Hematopoietic multipotent progenitor cell (in vitro differentiated cells): Measurements from ENCODE around the gene CACNA1B. TPM values are rescaled to one million over a fixed set of nuclear protein-coding genes. Genes with fewer than 3 reads are reported as not detected.

Experiments used
- DNase-seq, 3 donors: peaks; one replicate each; pipeline ENCODE4 v3.0.0-alpha.2; 2011 to 2015; ENCODE audit warnings: low read depth in 2 of 3, low spot score in 2 of 3
- total RNA-seq: library from RNA; depleted of rRNA; stranded (reverse); fragments of >200 nt; gene quantifications from one replicate; pipeline ENCODE4 v1.2.3, GENCODE V29; 2012

CACNA1B gene
- total RNA-seq, 1 donor, result under 0.01 TPM

DNA sequence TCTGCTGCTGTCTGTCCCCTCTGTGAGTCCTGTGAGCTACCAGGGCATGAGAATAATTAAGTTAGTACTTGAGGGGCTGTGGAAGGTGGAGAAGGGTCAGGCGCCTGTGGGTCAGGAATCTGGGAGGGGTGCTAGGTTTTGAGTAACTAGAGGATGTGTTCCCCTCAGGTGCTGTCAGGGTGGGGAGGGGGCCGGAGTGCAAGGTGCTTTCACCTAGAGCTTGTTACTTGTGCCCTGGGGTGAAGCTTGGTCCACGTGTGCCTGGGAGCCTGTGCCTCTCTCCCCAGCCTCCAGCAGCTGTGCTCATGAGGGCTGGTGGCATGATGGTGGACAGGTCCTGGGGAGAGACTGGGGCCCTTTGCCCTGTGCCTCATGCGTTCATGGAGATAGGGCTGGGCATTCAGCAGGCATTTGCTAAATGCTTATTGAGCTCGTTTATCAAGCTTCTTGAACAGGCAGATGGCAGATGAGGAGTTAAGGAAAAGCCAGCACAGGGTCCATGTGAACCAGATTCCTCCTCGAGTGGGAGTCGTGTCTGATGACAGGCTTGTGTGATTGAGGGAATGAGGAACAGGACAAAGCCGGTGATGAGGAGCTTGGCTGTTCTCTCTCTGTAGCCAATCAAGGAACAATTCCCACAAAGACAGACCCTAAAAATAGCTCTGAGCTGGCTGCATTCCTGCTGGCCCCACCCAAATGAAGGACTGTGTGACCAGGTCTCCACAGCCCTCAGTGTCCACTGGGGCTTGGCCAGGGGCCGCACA lies 40.9 kb downstream of the CACNA1B start:
- DNase-seq, result no peak

DNA sequence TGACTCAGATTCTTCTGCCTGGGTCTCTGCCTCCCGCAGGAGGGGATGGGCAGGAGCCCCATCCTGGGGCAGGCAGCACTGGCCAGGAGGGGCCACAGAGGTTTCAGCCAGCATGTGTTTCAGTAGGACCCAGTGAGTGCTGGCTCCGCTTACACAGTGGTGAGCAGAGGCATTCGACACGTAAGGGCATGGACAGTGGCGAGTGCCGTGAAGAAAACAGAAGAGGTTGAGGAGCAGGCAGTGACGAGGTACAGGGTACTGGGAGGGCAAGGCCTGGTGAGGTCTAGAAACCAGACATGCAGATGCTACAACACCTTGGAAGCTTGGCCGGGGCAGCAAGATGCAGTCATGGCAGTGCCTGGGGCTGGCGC lies 41.5 kb downstream of the CACNA1B start:
- DNase-seq, result no peak

DNA sequence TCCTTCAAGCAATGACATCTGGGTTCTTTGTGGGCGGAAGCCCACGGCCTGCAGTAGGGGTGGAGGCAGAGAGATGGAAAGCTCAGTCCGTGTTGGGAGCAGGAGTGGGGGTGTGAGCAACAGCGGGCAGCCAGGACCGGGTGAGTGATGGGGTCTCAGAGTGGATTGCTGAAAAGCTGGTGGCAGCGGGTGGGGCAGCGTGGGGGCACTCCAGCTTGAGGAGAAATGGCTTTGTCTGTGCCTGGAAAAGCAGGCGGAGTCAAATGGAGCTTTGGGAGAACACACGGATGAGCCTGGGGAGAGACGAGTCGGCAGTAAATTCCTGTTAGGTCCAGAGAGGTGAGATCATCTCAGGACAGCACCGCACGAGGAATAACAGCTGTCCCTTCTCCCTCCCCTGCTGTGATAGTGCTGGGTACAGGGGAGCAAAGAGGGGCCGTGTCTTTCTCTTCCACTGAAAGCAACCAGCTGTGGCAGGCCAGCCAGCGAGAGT lies 42.1 kb downstream of the CACNA1B start:
- no peak for DNase-seq

DNA sequence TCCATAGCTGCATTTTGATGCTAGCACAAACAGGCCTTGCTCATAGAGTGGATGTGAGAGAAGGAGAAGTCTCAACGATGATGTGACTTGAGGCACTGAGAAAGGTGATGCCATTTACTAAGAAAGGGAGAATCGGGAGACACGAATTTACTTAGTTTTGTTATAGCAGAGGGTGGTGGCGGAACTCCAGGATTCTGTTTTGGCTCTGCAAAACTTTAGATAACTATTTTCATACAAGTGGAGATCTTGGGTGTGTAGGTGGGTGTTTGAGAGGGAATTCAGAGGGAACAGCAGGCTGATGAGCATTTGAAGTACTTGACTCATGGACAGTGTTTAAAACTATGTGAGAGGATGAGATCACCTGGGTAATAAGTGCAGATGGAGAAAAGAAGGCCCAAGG lies 43.2 kb downstream of the CACNA1B start:
- no peak for DNase-seq

DNA sequence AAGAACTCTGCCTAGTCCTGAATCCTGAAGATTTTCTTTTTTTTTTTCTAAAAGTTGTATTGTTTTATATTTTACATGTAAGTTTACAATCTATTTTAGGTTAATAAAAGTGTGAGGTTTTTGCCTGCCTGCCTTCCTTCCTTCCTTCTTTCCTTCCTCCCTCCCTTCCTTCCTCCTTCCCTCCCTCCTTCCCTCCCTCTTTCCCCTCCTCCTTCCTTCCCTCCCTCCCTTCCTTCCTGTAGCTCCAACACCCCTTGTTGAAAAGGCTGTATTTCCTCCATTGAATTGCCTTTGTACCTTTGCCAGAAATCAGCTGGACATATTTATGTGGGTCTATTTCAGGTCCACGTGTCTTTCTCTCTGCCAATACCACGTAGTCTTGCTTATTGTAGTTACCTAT lies 46.6 kb downstream of the CACNA1B start:
- no peak for DNase-seq

DNA sequence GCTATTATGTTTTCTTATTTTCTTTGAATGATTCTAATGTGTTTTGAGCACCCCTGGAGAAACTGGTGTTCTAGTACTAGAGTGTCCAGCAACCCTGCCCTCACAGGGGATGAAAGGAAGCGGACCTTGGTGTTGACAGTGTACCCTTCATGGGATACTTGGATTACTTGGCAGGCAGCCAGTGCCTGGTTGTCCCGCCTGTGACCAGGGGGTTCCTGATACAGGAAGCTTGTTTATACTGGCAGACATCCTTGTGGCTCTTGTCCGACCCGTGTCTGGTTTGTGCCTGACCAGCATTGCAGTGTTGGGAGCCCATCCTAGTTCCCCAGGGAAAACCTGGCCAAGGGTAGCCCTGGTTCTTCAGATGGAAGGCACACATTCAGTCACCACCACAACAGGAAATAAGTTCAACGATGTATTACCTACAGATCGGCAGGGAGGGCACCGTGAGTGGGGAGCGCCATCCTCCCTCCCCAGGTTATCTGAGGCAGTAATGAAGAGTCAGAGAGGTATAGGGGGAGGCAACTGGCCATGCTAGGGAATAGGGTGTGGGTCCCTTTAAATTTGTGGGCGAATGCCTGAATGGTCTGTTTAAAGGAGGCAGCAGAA lies 47.3 kb downstream of the CACNA1B start:
- no peak for DNase-seq

DNA sequence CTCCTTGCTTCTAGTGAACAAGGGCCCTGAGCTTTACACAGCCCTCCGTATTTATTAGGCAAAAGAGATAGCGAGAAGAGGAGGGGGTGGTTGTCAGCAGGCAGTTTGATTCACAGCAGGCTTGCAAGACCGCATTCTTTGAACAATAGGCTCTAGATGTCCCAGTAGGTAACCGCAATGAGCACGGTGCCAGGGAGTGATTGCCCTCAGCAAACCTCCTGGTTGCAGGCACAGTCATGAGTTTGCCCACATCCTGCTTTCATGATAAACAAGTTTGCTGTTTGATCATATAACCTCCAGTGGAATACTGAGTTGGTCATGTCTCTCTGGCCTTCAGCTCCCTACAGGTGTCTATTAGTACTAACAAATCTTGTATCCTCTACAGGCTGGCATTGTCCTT lies 66.1 kb downstream of the CACNA1B start:
- DNase-seq, result no peak

DNA sequence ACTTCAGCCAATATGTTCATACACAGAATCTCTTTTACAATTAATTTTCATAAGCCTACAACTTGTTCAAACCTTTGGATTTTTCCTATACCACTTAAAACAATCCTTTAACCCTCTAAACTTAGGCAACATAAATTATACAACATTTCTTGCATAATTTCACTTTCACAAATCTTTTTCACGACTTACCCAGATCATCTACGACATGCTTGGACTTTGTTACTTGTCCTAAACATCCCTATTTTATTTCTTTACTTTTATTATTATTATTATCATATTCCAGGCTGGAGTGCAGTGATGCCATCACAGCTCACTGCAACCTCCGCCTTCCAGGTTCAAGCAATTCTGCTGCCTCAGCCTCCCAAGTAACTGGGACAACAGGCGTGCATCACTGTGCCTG lies 68.0 kb downstream of the CACNA1B start:
- DNase-seq, result no peak

DNA sequence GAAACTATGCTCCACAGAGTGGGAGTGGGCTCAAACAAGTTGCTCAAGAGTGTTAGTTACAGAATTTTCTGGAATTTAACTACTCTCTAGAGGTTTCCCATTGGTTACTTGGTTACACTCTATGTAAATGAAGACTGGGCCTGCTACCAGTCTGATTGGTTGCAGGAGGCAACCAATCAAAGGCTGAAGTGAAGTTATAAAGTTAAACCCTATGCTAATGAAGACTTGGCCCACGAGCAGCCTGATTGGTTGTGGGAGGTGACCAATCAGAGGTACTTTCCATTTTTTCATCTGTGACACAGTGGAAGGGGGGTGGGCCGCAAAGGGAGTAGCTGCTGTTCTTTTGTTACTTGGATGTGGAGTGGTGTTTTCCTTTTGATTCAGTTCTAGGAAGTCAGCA lies 69.4 kb downstream of the CACNA1B start:
- no peak for DNase-seq

DNA sequence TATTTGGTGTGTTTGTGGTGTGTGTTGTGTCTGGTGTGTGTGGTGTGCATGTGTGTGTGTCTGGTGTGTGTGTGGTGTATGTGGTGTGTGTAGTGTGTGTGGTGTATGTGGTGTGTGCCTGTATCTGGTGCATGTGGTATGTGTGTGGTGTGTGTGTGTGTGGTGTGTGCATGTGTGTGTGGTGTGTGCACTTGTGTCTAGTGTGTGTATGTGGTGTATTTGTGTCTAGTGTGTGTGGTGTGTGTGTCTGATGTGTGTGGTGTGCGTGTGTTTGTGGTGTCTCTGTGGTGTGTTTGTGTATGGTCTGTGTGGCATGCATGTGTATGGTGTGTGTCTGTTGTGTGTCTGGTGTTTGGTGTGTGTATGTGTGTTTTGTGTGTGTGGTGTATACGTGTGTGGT lies 71.1 kb downstream of the CACNA1B start:
- DNase-seq, result no peak

DNA sequence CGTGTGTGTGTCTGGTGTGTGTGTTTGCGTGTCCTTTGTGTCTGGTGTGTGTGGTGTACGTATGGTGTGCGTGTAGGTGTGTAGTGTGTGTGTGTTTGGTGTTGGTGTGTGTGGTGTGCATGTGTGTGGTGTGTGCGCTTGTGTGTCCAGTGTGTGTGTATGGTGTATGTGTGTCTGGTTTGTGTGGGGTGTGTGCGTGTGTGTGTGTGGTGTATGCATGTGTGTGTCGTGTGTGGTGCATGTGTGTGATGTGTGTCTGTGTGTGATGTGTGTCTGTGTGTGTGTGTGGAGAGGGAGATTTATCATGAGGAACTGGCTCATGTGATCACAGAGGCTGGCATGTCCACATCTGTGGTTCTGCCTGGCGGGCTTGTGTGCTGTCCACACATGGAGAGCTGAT lies 71.7 kb downstream of the CACNA1B start:
- DNase-seq, result no peak

DNA sequence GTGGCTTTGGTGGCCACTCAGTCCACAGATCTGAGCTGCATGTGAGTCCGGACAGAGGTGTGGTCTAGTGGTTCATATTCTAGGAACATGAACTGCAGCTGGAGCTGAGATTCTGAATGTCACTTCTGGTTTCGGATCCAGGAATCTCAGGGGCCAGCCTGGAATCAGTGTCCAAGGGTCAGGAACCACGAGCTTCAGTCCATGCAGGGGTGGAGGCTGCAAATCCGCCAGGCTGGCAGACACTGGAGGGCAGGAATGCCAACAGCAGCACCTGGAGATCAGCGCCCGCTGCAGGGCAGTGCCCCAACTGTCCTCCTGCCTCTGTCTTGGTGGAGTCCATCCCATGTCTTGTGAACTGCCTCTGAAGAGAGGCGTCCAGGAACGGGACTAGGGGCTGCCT lies 73.5 kb downstream of the CACNA1B start:
- no peak for DNase-seq

DNA sequence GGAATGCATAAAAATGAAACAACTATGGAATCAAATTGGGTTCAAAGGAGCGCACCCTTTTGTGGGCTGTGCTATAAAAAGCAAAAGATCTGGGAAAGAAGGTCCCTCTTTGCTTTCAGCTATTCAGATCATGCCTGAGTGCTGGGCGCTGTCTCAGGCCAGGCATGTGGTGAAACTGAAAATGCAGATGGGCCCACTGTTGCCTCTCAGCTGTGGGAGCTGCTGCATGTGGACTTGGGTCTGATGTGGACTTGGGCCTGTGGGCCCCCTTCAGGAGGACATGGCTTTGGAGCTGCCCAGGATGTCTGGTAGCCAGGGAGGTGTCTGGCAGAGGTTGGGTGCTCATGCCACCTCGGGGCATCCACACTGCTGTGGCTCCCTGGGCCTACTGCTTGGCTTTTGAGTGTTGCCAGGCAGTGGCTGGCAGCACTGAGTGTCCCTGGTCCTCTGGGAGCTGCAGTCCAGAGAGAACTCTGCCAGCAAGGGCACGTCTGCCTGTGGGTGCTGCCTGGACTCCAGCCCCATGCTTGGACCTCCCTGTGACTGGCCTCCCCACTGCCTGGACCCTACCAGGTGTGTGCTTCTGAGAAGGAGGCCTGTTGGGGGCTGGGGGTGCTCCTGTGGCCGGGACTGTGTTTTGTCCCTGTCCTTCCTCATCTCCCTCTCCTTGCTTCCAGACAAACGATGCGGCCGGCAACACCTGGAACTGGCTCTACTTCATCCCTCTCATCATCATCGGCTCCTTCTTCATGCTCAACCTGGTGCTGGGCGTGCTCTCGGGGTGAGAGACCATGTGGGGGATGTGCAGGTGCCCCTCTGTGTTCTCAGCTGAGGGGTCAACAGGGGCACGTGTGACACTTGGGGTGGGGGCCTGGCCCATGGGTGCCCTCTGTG lies 74.3 kb downstream of the CACNA1B start:
- DNase-seq, result no peak

DNA sequence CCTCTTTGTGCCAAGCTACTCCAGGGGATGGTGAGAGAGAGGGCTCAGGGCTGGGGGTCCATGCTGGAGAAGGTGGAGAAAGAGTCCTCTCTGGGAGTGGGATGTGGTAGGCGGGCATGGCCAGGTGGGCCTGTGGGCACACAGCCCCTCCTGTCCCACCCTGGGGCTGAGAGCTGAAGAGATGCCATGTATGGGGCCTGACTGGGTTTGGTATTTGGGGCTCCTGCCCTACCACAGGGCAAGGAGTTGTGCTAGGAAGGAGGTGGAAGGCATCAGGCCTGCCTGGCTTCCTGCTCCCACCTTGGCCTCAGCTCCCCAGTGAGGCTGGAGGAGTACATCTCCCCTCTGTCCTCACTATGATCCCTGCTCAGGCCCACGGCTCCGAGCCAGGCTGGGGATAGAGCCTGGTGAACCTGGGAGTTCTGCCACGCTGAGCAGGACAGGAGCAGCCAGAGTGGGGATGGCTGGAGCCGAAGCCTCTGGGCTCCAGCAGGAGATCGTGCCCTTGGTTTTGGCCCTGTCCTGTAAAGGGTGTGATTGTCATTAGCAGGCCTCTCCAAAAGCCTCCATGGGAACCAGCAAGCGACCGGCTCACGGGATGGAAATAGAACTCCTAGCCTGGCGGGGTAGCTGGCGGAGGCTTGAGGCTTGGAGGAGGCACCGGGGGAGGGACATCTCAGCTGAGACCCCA lies 75.5 kb downstream of the CACNA1B start:
- DNase-seq, result no peak

DNA sequence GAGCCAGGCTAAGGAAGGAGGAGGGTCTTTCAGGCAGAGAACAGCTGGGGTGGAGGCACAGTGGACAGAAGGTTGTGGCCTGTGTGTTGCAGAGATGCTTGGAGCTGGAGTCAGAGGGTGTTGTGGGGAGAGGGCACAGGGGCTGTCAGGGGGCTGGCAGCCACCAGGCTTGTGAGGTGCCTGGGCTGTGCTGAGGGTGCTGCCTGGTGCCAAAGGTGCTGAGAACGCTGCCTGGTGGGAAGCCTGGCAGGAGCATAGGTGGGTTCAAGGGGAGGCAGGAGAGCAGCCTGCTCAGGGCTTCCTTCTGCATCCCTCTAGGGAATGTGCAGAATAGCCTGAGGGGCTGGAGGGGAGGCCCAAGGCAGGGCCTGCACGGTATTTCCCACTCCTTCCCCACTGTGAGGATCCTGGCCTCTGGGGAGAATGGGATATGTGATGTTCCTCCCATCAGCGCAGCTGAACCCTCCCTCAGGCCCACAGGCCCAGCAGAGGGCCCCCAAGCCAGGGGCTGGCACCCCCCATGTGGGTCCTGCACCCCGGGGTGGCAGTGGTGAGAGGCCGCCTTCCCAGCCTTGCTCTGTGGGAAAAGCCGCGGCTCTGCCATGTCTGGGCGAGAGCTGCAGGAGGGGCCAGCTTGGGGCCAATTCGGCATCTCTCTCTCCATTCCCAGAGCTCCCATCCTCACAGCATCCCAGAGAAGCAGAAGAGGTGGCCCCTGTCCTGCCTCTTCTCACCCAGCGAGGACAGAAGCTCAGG lies 76.3 kb downstream of the CACNA1B start:
- no peak for DNase-seq

DNA sequence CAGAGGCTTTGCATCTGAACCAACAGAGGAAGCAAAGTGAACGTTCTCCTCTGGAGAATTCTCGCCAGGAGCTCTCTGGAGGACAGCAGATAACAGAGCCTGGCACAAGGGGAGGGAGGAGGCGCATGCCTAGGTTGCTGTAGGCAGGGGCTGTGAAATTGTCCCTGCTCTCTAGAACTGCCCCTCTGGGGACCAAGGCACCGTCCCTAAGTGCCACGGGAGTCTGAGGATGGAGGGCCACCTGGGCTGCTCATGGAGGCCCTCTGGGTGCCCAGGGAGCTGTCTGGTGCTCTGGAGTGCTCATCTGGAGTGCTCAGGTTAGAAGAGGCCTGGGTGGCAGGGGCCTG lies 77.6 kb downstream of the CACNA1B start:
- DNase-seq, result no peak

DNA sequence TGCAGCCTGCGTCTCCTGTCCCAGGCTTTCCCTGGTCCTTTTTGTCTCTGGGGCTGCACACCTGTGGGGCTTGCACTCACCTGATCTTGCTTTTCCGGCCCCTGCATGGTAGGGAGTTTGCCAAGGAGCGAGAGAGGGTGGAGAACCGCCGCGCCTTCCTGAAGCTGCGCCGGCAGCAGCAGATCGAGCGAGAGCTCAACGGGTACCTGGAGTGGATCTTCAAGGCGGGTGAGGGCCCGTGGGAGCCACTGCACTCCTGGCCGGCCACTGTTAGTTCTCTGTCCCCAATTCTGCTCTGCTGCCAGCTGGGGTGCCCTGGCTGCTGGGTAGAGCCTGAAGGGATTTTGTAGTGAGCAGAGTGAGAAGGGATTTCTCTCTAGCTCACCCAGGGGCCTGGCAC lies 78.0 kb downstream of the CACNA1B start:
- DNase-seq, result no peak

DNA sequence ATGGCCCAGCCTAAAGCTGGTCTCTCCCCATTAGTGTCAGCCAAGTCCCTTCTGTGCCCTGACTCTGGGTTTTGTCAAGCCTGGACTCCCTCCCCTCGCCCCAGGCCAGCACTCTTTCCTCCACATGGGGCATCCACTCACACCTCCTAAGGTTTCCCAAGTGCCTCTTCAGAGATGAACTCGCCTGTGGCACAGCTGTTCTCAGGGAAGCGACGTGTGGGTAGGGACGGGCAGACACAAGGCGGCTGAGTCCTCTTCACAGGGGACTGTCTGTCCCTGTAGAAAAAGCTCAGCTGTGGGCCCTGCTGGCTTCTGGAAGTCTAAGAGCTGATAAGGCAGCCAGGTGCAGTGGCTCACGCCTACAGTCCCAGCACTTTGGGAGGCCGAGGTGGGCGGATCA lies 78.5 kb downstream of the CACNA1B start:
- DNase-seq, result no peak

DNA sequence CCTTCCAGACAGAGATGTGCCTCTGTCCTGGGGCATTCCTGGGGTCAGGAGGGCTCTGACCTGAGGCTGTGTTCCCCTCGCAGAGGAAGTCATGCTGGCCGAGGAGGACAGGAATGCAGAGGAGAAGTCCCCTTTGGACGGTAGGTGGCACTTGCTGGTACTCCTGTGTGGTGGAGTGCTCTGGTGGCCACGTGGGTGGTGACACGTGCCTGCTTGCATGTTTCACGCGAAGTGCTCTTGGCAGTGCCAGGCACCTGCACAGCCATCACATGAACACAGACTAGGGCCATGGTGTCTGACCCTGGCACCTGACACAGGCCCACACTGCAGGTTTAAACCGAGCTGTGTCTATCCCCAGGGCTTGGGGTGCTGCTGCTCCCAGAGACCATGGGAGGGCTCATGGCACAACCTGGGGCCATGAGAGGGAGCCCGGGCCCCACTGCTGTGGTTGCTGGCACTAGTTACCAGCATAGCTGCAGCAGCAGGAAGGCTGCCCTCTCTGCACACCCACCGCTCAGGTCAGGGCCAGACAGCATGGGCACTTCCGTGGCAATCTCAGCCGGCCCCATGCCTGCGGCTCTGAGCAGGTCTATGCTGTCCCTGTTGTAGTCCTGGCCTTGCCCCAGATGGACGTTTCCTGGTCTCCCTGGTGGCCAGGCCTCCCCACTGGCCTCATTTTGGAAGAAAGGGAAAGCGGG lies 79.3 kb downstream of the CACNA1B start:
- DNase-seq, result no peak
